Muscle layer of colon (tissue), 2 donors: ENCODE data around the gene SYNPO2.
A peak's percentile ranks its signal among the peaks of the same experiment; 100 is the strongest.
"Not testable (repeated sequence)": the region's sequence is repeated elsewhere in the genome, so short reads cannot be mapped to it uniquely, and the experiment has no call there.

Experiments
- H3K27ac ChIP-seq: one replicate; pipeline ENCODE4 v1.7.0; 2013; ENCODE audit warnings: low read depth, mild to moderate bottlenecking, low read length, moderate library complexity
- H3K27me3 ChIP-seq, 2 donors: one replicate each; pipeline ENCODE4 v1.7.0; 2013; ENCODE audit warnings: low read length in 2 of 2, mild to moderate bottlenecking in 2 of 2; ENCODE audit not compliant: insufficient read depth in 2 of 2, control insufficient read depth in 1 of 2
- H3K36me3 ChIP-seq: one replicate; pipeline ENCODE4 v1.7.0; 2013; ENCODE audit warnings: mild to moderate bottlenecking, low read length; ENCODE audit not compliant: insufficient read depth
- H3K4me1 ChIP-seq: one replicate; pipeline ENCODE4 v1.7.0; 2013; ENCODE audit warnings: mild to moderate bottlenecking, low read length; ENCODE audit not compliant: insufficient read depth
- H3K4me3 ChIP-seq, 2 donors: one replicate each; pipeline ENCODE4 v1.7.0; 2013; ENCODE audit warnings: low read length in 2 of 2, low read depth in 1 of 2, mild to moderate bottlenecking in 1 of 2, moderate library complexity in 1 of 2
- H3K9ac ChIP-seq: one replicate; pipeline ENCODE4 v1.7.0; 2013; ENCODE audit warnings: low read length
- H3K9me3 ChIP-seq: one replicate; pipeline ENCODE4 v1.7.0; 2013; ENCODE audit warnings: mild to moderate bottlenecking, low read length
- donor health status: abdominal sarcoma.
- donor health status: Adenocarcinoma of cecum.

SYNPO2 gene

DNA sequence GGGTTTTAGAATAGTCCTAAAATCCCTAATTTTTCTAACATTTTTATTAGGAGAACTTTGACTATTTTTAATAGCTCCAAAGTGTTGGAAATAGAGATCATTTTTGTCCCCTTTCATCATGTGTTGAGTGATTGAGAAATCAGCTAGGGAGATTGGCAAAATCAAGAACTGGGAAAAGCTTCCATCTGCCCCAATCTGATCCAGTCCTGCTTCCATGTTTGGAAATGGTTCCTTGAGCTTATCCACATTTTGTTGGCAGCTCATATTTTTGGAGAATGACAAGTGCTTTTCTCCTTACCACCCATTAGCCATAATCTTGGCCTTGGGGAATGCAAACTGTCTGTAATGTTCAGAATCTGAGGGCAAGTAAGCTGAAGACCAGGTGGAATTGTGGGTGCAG, 73.9 kb downstream of the SYNPO2 start:
- peak overlapping the region; percentile 12 for H3K27ac ChIP-seq
- peaks cover 76% of the 10 kb centered on the region for H3K4me1 ChIP-seq
- H3K36me3 ChIP-seq, result peaks cover 8% of the 10 kb centered on the region

DNA sequence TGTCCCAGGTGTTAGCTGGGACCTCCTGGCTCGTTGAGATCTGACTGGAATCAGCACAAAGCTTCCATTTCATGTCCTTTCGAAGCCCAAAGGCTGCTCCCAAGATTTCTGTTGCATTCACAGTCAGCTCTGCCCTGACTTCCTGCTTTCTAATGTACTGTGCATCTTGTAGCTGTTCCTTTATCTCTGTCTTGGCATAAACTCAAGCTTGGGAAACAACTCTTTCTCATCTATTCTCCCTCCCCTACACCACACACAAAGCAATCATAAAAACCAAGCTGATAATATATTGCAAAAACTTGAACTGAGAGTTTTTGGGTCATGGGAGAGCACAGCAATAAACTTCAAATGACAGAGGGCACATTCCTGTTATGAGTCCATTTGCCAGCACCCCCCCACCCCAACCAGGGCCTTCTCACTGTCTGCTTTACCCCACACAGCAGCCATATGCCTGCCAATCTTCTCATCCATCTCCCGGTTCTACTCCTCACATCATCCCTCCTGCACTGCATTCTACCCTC, 76.3 kb downstream of the SYNPO2 start:
- H3K27ac ChIP-seq, result peak overlapping the region; percentile 87
- H3K4me1 ChIP-seq, result peaks cover 68% of the 10 kb centered on the region
- peaks cover 5% of the 10 kb centered on the region for H3K36me3 ChIP-seq
- H3K4me3 ChIP-seq, result no peak overlapping the region
- H3K9ac ChIP-seq, result no peak overlapping the region
- no peaks in the 10 kb centered on the region for H3K27me3 ChIP-seq
- no peaks in the 10 kb centered on the region for H3K9me3 ChIP-seq

More for the DNA sequence above, 73.9 kb downstream of the SYNPO2 start:
- Histone ChIP-seq H3K9me3 (no peaks in the 10 kb centered on the region), H3K9ac (no peak overlapping the region), H3K27me3 (no peaks in the 10 kb centered on the region), H3K4me3 (no peak overlapping the region)

GRCh38 chr4:118967393-118967792, 78.7 kb downstream of the SYNPO2 start:
- no peaks in the 10 kb centered on the region for H3K9me3 ChIP-seq
- no peaks in the 10 kb centered on the region for H3K27me3 ChIP-seq
- H3K36me3 ChIP-seq, result no peaks in the 10 kb centered on the region
- H3K4me1 ChIP-seq, result peaks cover 70% of the 10 kb centered on the region
- no peak overlapping the region for H3K4me3 ChIP-seq
- H3K9ac ChIP-seq, result no peak overlapping the region
- peak overlapping the region; percentile 87 for H3K27ac ChIP-seq

GRCh38 chr4:118968005-118968404, 79.4 kb downstream of the SYNPO2 start:
- peak overlapping the region in 1 of 2 donors; percentile 6 for H3K4me3 ChIP-seq
- H3K27me3 ChIP-seq, result no peaks in the 10 kb centered on the region
- no peak overlapping the region for H3K9ac ChIP-seq
- peaks cover 75% of the 10 kb centered on the region for H3K4me1 ChIP-seq
- H3K27ac ChIP-seq, result peak overlapping the region; percentile 87
- H3K9me3 ChIP-seq, result no peaks in the 10 kb centered on the region
- H3K36me3 ChIP-seq, result no peaks in the 10 kb centered on the region

- Histone ChIP-seq H3K4me3 (peak overlapping the region in 1 of 2 donors; percentile 6), H3K36me3 (no peaks in the 10 kb centered on the region), H3K9me3 (no peaks in the 10 kb centered on the region), H3K9ac (no peak overlapping the region), H3K27ac (peak overlapping the region; percentile 87), H3K27me3 (no peaks in the 10 kb centered on the region), H3K4me1 (peaks cover 77% of the 10 kb centered on the region)
These were observed 80.2 kb downstream of the SYNPO2 start for GRCh38 chr4:118968813-118969212.

GRCh38 chr4:118969359-118969758, 80.7 kb downstream of the SYNPO2 start:
- Histone ChIP-seq H3K4me1 (peaks cover 80% of the 10 kb centered on the region), H3K9ac (no peak overlapping the region), H3K27me3 (no peaks in the 10 kb centered on the region), H3K27ac (peak overlapping the region; percentile 87), H3K4me3 (no peak overlapping the region), H3K36me3 (no peaks in the 10 kb centered on the region), H3K9me3 (no peaks in the 10 kb centered on the region)

- Histone ChIP-seq H3K4me3 (no peak overlapping the region), H3K27me3 (no peaks in the 10 kb centered on the region), H3K9ac (peak overlapping the region; percentile 29), H3K36me3 (no peaks in the 10 kb centered on the region), H3K9me3 (no peaks in the 10 kb centered on the region), H3K27ac (peak overlapping the region; percentile 59), H3K4me1 (peaks cover 72% of the 10 kb centered on the region)
These were observed 83.5 kb downstream of the SYNPO2 start for GRCh38 chr4:118972167-118972566.

GRCh38 chr4:118973295-118973694, 84.6 kb downstream of the SYNPO2 start:
- Histone ChIP-seq H3K9me3 (no peaks in the 10 kb centered on the region), H3K27ac (peak overlapping the region; percentile 78), H3K4me1 (peaks cover 69% of the 10 kb centered on the region)

DNA sequence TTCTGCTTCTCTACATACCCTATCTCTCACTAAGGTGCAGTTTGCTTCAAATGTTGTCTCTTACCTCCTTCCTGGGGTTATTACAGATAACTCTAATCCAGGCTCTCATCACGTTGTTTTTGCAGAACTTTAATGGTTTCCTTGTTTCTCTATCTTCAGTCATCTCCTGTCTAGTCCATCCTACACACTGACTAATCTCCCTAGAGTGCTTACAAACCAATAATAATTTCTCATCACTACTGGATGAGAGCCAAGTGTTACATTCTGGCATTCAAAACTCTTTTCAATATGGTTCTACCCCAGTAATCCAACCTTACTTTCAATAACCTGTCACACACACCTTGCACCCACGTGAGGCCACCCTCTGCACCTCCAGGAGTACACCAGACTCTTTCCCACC, 86.1 kb downstream of the SYNPO2 start:
- Histone ChIP-seq H3K27me3 (no peaks in the 10 kb centered on the region), H3K27ac (peak overlapping the region; percentile 78), H3K36me3 (no peaks in the 10 kb centered on the region), H3K9ac (no peak overlapping the region), H3K9me3 (no peaks in the 10 kb centered on the region), H3K4me3 (no peak overlapping the region), H3K4me1 (peaks cover 64% of the 10 kb centered on the region)

More at GRCh38 chr4:118973295-118973694, 84.6 kb downstream of the SYNPO2 start:
- Histone ChIP-seq H3K36me3 (no peaks in the 10 kb centered on the region), H3K4me3 (no peak overlapping the region), H3K9ac (no peak overlapping the region), H3K27me3 (no peaks in the 10 kb centered on the region)

- Histone ChIP-seq H3K4me3 (no peak overlapping the region), H3K4me1 (peaks cover 67% of the 10 kb centered on the region), H3K36me3 (no peaks in the 10 kb centered on the region), H3K27me3 (no peaks in the 10 kb centered on the region), H3K27ac (peak overlapping the region; percentile 76), H3K9ac (no peak overlapping the region), H3K9me3 (no peaks in the 10 kb centered on the region)
These were observed 87.0 kb downstream of the SYNPO2 start for GRCh38 chr4:118975449-118976192.

GRCh38 chr4:118976193-118976560, 87.5 kb downstream of the SYNPO2 start:
- not testable (repeated sequence) for H3K27me3 ChIP-seq, H3K36me3 ChIP-seq, H3K9me3 ChIP-seq, H3K9ac ChIP-seq, H3K4me3 ChIP-seq
- peaks cover 67% of the 10 kb centered on the region for H3K4me1 ChIP-seq
- H3K27ac ChIP-seq, result peak overlapping the region; percentile 76

DNA sequence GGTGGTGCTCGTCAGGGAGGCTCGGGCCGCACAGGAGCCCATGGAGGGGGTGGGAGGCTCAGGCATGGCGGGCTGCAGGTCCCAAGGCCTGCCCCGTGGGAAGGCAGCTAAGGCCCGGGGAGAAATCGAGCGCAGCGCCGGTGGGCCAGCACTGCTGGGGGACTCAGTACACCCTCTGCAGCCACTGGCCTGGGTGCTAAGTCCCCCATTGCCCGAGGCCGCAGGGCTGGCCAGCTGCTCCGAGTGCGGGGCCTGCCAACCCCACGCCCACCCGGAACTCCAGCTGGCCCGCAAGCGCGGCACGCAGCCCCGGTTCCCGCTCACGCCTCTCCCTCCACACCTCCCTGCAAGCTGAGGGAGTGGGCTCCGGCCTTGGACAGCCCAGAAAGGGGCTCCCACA, 88.4 kb downstream of the SYNPO2 start:
- not testable (repeated sequence) for H3K4me3 ChIP-seq, H3K9me3 ChIP-seq, H3K9ac ChIP-seq, H3K27me3 ChIP-seq, H3K27ac ChIP-seq, H3K36me3 ChIP-seq
- peaks cover 66% of the 10 kb centered on the region for H3K4me1 ChIP-seq
